DOHH2 (cell line): Measurements from ENCODE around the gene ACAD9.

Source experiments
- H3F3A ChIP-seq: fragments of 200-600 bp; sonication (generic), shearing (Covaris generic); 2 replicates; pipeline ENCODE4 v1.6.0; 2016; ENCODE audit warnings: antibody characterized with exemption, mild to moderate bottlenecking; ENCODE audit not compliant: control insufficient read depth, insufficient read depth
- H3K27ac ChIP-seq: fragments of 200-600 bp; sonication (generic); 2 replicates; pipeline ENCODE4 v1.5.1; 2014; ENCODE audit warnings: low read depth, mild to moderate bottlenecking, low read length, moderate library complexity
- H3K27me3 ChIP-seq: fragments of 200-600 bp; sonication (generic); 2 replicates; pipeline ENCODE4 v1.6.1; 2014; ENCODE audit warnings: mild to moderate bottlenecking, low read length, mixed read lengths; ENCODE audit not compliant: control insufficient read depth
- H3K36me3 ChIP-seq: fragments of 200-600 bp; sonication (generic); 2 replicates; pipeline ENCODE4 v1.6.1; 2014; ENCODE audit warnings: mild to moderate bottlenecking, low read length, moderate library complexity, mixed read lengths; ENCODE audit not compliant: control insufficient read depth
- H3K4me1 ChIP-seq: fragments of 200-600 bp; sonication (generic); 2 replicates; pipeline ENCODE4 v1.6.1; 2014; ENCODE audit warnings: mild to moderate bottlenecking, low read length, mixed read lengths; ENCODE audit not compliant: control insufficient read depth
- H3K4me2 ChIP-seq: fragments of 200-600 bp; sonication (generic); 2 replicates; pipeline ENCODE4 v1.6.0; 2014; ENCODE audit warnings: mild to moderate bottlenecking, low read length, moderate library complexity
- H3K4me3 ChIP-seq: fragments of 200-600 bp; sonication (generic); 2 replicates; pipeline ENCODE4 v1.5.1; 2014; ENCODE audit warnings: mild to moderate bottlenecking, low read length, mixed read lengths
- H3K79me2 ChIP-seq: fragments of 200-600 bp; sonication (generic); 2 replicates; pipeline ENCODE4 v1.6.1; 2014; ENCODE audit warnings: mild to moderate bottlenecking, low read length, mixed read lengths; ENCODE audit not compliant: control insufficient read depth
- H3K9me2 ChIP-seq: fragments of 200-600 bp; sonication (generic); replicated peaks from 2 replicates; pipeline ENCODE4 v1.6.1; 2014; ENCODE audit warnings: mild to moderate bottlenecking, low read length, mixed read lengths; ENCODE audit not compliant: control insufficient read depth
- H3K9me3 ChIP-seq: fragments of 200-600 bp; sonication (generic); 2 replicates; pipeline ENCODE4 v1.6.1; 2014; ENCODE audit warnings: antibody characterized with exemption, low read length, mixed read lengths; ENCODE audit not compliant: control insufficient read depth, insufficient read depth
- H4K20me1 ChIP-seq: fragments of 200-600 bp; sonication (generic); 2 replicates; pipeline ENCODE4 v1.6.0; 2014; ENCODE audit warnings: low read depth, mild to moderate bottlenecking, antibody characterized with exemption, low read length, moderate library complexity; ENCODE audit not compliant: control insufficient read depth, insufficient read depth
- EZH2phosphoT487 ChIP-seq: fragments of 200-600 bp; sonication (generic); IDR thresholded peaks from 2 replicates; pipeline ENCODE4 v1.6.1; 2017; ENCODE audit warnings: borderline replicate concordance, mild to moderate bottlenecking, antibody characterized with exemption, low read length, moderate library complexity, mixed read lengths
- TF ChIP-seq, protein P1 (sequence below): fragments of 200-600 bp; sonication (generic); IDR thresholded peaks from one replicate; pipeline ENCODE4 v1.5.1; 2014; ENCODE audit warnings: antibody characterized with exemption, mild to moderate bottlenecking, low read depth, low read length; ENCODE audit not compliant: poor library complexity, severe bottlenecking

The ACAD9 gene

GRCh38 chr3:128942161-128942952 is 62.9 kb downstream of the ACAD9 start:
- no peak overlapping the region for H3K4me3 ChIP-seq
- TF ChIP-seq, protein P1, sequence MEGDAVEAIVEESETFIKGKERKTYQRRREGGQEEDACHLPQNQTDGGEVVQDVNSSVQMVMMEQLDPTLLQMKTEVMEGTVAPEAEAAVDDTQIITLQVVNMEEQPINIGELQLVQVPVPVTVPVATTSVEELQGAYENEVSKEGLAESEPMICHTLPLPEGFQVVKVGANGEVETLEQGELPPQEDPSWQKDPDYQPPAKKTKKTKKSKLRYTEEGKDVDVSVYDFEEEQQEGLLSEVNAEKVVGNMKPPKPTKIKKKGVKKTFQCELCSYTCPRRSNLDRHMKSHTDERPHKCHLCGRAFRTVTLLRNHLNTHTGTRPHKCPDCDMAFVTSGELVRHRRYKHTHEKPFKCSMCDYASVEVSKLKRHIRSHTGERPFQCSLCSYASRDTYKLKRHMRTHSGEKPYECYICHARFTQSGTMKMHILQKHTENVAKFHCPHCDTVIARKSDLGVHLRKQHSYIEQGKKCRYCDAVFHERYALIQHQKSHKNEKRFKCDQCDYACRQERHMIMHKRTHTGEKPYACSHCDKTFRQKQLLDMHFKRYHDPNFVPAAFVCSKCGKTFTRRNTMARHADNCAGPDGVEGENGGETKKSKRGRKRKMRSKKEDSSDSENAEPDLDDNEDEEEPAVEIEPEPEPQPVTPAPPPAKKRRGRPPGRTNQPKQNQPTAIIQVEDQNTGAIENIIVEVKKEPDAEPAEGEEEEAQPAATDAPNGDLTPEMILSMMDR = no peak
- TF ChIP-seq EZH2phosphoT487 = no peak
- peaks cover 5% of the 10 kb centered on the region for H3K27me3 ChIP-seq
- no peak overlapping the region for H3K27ac ChIP-seq
- H3K9me3 ChIP-seq = no peaks in the 10 kb centered on the region
- H4K20me1 ChIP-seq = no peaks in the 10 kb centered on the region
- no peaks in the 10 kb centered on the region for H3F3A ChIP-seq
- no peak overlapping the region for H3K4me2 ChIP-seq
- no peaks in the 10 kb centered on the region for H3K4me1 ChIP-seq
- H3K36me3 ChIP-seq = no peaks in the 10 kb centered on the region
- H3K9me2 ChIP-seq = no peaks in the 10 kb centered on the region
- H3K79me2 ChIP-seq = no peaks in the 10 kb centered on the region

GRCh38 chr3:128945041-128945877 is 65.8 kb downstream of the ACAD9 start:
- TF ChIP-seq, protein P1 = no peak
- TF ChIP-seq EZH2phosphoT487 = no peak
- H3K4me2 ChIP-seq = no peak overlapping the region

DNA sequence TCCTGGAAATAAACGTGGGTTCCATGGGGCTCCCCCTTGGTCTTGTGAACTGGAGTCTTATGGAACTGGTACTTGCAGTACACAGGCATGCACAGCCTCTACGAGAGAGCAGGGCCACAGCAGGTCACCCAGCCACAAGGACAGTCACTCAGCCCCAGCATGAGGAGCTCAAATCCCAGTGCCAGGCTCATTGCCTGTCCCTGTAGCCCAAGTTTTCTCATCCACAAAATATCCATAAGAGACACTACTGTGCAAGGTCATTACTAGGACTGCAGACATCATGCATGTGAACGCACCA is 66.4 kb downstream of the ACAD9 start:
- no peaks in the 10 kb centered on the region for H3K36me3 ChIP-seq
- no peak for TF ChIP-seq EZH2phosphoT487
- TF ChIP-seq, protein P1 = no peak

More at GRCh38 chr3:128945041-128945877, 65.8 kb downstream of the ACAD9 start:
- no peaks in the 10 kb centered on the region for H3F3A ChIP-seq
- H3K27ac ChIP-seq = no peak overlapping the region
- H3K79me2 ChIP-seq = no peaks in the 10 kb centered on the region
- no peaks in the 10 kb centered on the region for H3K4me1 ChIP-seq
- H3K9me2 ChIP-seq = no peaks in the 10 kb centered on the region
- no peaks in the 10 kb centered on the region for H3K36me3 ChIP-seq
- H3K4me3 ChIP-seq = no peak overlapping the region
- H4K20me1 ChIP-seq = no peaks in the 10 kb centered on the region
- H3K9me3 ChIP-seq = no peaks in the 10 kb centered on the region
- H3K27me3 ChIP-seq = peaks cover 2% of the 10 kb centered on the region

More for the DNA sequence above, 66.4 kb downstream of the ACAD9 start:
- Histone ChIP-seq H3K27me3 (no peaks in the 10 kb centered on the region; the same call in 1 of the 2 replicates), H3K9me2 (no peaks in the 10 kb centered on the region), H3K9me3 (no peaks in the 10 kb centered on the region), H3K27ac (no peak overlapping the region), H3K79me2 (no peaks in the 10 kb centered on the region), H3K4me2 (no peak overlapping the region), H3F3A (no peaks in the 10 kb centered on the region), H3K4me3 (no peak overlapping the region), H3K4me1 (no peaks in the 10 kb centered on the region), H4K20me1 (no peaks in the 10 kb centered on the region)
